GM19397 (cell line): Measurements from ENCODE around the gene GRB10.

Source experiments
- ATAC-seq: cut with Tn5 transposase; IDR thresholded peaks from one replicate; pipeline ENCODE4 v1.9.1; 2021; ENCODE audit warnings: mild to moderate bottlenecking, moderate library complexity; ENCODE audit not compliant: unreplicated experiment

GRB10 gene

DNA sequence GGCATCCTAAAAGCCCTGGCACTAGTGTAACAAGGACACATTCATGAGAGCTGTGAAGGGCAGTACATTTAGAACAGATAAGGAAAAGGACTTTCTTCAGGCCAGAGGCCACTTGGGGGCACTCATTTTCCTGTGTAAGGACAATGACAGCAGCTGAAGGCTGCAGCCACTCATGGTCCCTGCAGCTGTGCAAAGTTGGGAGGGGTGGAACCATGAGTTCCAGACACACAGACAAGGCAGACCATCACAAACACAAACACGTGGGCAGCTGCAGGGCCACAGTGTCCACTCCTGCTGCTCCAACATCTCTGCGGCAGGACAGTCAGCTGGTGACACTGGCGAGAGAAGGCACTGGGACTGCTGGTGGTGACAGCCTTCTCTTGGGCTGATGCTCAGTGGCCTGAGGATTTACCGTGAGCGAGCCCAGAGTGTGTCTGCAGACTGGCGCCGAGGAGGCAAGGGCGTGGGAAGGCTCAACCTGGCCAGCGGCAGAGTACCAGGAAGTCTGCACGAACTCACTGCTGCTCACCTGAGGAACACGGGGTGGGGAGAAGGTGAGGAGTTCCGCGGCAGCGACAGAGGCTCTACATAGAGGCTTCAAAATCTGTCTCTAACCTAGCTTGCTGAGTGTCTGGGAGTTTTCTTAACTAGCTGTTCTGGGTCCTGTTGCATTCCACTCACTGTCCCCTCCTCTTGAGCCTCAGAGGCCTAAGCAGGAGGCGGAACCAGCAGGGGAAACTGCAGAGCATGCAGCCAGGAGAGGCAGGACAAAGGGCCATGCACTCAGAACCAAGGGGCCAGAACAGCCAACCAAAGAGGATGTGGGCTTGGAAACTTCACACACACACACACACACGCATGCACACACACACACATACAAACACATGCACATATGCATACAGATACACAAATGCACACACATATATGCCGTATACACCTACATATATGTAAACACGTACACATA is 141.0 kb downstream of the GRB10 start:
- no peak for ATAC-seq

GRCh38 chr7:50640779-50641178 is 141.9 kb downstream of the GRB10 start:
- no peak for ATAC-seq

DNA sequence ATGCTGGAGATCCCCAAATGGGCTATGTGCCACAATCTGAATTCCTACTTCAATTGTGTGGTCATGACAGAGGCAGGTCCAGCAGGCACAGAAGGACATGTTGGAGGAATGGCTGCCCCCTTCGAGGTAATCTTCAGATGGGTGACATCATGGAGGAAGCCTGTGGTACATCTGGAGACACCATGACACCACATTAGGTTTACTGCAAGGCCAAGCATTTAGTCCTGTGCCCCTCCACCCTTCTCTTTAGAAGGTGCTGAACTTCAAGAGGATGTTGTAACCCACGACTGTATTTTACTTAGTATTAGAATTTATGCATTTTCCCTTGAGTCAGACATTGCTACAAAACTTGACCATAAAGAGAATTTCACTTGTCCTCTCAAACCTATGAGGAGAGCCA is 142.4 kb downstream of the GRB10 start:
- ATAC-seq = no peak

DNA sequence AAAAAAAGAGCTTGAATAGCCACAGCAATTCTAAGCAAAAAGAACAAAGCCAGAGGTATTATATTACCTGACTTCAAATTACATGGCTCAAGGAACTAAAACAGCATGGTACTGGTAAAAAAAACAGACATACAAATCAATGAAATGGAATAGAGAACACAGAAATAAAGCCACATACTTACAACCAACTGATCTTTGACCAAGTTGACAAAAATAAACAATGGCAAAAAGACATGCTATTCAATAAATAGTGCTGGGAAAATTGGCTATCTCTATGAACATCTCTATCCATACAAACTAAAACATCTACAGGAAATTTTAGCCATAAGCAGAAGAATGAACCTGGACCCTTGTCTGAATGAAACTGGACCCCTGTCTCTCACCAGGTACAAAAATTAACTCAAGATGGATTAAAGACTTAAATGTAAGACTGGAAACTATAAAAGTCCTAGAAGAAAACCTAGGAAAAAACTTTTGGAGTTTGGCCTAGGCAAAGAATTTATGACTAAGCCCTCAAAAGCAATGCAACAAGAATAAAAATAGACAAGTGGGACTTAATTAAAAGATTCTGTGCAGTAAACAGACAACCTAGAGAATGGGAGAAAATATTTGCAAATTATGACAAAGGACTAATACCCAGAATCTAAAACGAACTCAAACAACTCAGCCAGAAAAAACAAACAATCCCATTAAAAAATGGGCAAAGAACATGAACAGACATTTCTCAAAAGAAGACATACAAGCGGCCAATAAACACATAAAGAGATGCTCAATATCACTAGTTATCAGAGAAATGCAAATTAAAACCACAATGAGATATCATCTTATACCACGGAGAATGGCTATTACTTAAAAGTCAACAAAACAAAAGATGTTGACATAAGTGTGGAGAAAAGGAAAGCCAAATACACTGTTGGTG is 144.7 kb downstream of the GRB10 start:
- no peak for ATAC-seq

GRCh38 chr7:50634378-50634777 is 148.3 kb downstream of the GRB10 start:
- ATAC-seq = no peak

GRCh38 chr7:50633414-50633710 is 149.3 kb downstream of the GRB10 start:
- no peak for ATAC-seq

- peak; percentile 71 for ATAC-seq
These were observed 149.9 kb downstream of the GRB10 start for GRCh38 chr7:50632561-50633413.

DNA sequence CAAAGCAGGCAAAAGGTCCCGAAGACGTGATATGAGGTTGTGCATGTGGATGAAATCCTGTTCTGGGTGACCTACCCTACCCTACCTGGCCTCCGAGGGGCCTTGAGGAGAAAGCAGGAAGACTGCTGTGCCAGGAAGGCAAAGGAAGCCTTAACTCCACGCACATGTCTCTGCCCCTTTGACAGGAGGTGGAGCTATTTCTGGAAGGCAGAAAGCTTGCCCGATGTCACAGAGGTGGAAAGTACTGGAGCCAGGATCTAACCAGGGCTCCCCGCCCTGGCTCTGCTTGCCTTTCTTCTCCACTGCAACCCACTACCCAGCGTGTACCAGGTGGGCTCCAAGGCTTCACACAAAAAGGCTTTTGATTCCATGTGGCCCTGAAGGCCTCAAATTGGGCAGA is 151.1 kb downstream of the GRB10 start:
- ATAC-seq = no peak

- ATAC-seq = no peak
These were observed 151.6 kb downstream of the GRB10 start for GRCh38 chr7:50631100-50631499.

DNA sequence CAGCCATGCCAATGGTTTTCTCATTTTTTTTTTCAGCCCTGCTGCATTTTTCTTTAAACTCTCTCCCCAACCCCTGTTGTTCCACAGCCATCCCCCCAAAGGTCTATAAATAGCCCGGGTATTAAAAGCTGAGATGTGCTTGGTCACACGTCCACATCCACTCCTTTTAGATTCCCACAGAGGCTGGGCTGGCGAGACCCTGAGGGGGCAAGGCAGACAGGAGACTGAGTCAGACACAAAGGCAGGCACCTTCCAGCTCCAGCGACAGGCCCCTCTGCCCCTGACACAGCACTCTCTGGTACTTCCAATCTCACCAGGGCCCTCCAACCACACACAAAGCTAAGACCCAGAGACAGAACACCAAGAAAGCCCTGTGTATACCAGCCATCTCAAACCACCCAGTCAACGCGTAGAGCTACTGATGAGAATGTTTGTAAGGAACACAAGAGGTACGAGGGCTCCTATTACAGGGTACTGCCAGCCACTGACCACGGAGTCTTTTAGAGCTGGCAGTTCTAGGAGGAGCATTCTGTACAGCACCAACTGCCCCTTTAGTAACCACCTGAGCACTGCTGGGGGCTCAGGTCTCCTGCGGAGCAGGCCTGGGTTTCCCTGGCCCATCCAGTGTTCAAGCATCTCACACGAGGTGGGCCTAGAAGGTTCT is 153.3 kb downstream of the GRB10 start:
- no peak for ATAC-seq

- ATAC-seq = no peak
These were observed 154.1 kb downstream of the GRB10 start for GRCh38 chr7:50628434-50629084.

DNA sequence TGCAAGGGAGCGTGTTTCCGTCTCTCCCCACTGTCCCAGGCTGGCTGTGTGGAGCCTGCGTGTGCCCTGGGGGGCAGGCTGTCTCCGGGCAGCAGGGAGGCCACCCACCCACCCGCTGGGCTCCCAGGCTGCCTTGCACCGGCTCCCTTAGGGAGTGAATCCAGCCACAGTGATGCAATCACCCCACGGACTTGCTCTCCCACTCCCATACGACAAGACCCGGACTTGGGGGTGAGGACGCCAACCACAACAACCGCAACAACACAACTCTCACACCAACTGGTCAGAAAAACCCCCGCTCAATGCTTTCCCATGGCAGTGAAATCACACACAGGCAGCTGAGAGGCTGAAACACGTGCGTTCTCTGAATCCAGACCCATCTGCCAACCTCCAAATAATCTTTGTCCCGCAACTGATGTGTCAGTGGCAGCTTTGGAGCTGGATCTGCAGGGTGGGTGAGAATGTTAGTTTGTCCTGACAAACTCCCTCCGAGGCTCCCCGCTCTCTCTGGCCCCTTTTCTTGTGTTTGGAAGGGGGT is 154.8 kb downstream of the GRB10 start:
- no peak for ATAC-seq

GRCh38 chr7:50626286-50626685 is 156.4 kb downstream of the GRB10 start:
- no peak for ATAC-seq

DNA sequence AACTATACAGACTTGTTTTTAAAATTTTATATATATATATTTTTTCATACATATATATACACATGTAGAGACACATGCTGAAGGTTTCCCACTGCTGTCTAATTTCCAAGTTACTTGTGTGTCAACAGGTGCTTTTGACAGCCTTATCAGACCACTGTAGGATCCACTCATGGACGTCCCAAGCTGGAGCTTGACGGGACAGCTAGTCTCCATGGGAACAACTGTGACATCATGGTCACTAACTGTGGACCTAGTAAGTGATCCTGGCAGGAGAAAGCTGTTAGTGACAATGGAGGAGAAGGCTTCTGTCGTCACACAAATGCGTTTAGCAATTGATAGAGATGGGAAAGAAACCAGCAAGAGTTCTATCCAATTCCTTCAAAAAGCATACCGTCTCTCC is 157.3 kb downstream of the GRB10 start:
- ATAC-seq = no peak

- ATAC-seq = no peak
These were observed 159.9 kb downstream of the GRB10 start for GRCh38 chr7:50622821-50623220.

DNA sequence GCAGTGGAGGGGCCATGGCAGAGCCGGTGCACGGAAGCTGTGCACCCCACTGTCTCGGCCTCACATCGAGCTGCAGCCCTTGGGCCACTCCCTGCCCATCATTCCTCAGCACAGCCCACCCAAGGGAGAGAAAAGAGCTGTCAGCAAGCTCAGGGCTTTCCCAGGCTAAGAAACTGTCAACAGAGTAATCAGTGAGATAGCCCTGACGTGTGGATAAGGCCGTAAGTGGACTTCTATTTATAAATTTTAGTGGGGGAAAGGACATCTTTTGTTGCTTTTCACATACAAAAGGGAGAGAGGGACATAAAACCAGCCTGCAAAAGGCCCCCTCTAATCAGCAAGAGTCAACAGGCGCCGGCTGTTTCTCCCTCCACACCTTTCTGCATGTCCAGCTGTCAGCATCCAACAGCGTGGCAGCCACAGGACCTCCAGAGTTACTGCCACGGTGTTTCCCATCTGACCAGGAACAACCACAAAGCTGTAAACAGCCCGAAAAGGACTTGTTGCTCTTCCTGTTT is 160.7 kb downstream of the GRB10 start:
- ATAC-seq = no peak

GRCh38 chr7:50621206-50621605 is 161.5 kb downstream of the GRB10 start:
- ATAC-seq = no peak

DNA sequence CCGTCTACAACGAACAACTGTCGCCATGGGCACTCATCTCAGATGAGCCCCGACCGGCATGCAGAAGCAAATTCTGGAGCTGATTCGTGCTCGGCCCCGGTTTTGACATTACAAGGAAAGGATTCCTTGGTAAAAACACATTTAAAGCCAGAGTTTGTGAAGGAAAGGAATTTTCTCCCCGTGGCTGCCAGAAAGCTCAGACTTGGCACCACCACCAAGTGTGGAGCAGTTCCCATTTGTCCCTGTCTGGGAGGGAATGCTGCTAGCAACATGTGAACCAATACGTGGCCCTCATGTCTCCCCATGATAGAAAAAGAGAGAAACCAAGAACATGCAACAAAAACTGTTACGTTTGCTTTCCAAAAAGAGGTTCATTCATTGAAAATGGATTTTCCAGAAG is 162.3 kb downstream of the GRB10 start:
- ATAC-seq = no peak

DNA sequence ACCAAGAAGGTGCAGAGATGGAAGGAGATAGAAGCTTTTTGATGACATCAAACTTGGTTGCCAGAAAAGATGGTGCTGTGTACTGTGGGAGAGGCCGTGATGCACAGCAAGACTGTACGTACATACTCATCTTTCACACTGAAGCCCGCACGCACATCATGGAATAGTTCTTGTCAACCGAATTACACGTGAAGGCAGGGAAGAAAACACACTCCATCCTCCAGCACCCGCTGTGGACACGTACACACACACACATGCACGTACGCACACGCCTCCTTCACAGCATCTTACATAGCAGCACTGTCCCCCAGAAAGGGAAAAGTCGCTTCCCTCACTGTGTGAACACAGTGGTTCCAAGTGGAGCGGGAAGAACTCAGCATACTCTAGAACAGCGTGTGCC is 163.0 kb downstream of the GRB10 start:
- no peak for ATAC-seq
